Muscle layer of duodenum (tissue), 2 donors: ENCODE measurements around the gene ERCC4.

Experiments used
- H3K27ac ChIP-seq: one replicate; pipeline ENCODE4 v1.7.0; 2013; ENCODE audit warnings: mild to moderate bottlenecking, low read length
- H3K27me3 ChIP-seq: one replicate; pipeline ENCODE4 v1.7.0; 2013; ENCODE audit warnings: low read depth, mild to moderate bottlenecking, control low read depth, low read length
- H3K36me3 ChIP-seq, 2 donors: one replicate each; pipeline ENCODE4 v1.7.0; 2013; ENCODE audit warnings: low read length in 2 of 2, control low read depth in 1 of 2, mild to moderate bottlenecking in 1 of 2; ENCODE audit not compliant: insufficient read depth in 2 of 2, control insufficient read depth in 1 of 2
- H3K4me1 ChIP-seq, 2 donors: one replicate each; pipeline ENCODE4 v1.7.0; 2013; ENCODE audit warnings: low read length in 2 of 2, mild to moderate bottlenecking in 2 of 2, control low read depth in 1 of 2, moderate library complexity in 1 of 2; ENCODE audit not compliant: insufficient read depth in 2 of 2, control insufficient read depth in 1 of 2
- H3K4me3 ChIP-seq, 2 donors: one replicate each; pipeline ENCODE4 v1.7.0; 2013; ENCODE audit warnings: low read length in 2 of 2, low read depth in 1 of 2, mild to moderate bottlenecking in 1 of 2
- H3K9me3 ChIP-seq, 2 donors: one replicate each; pipeline ENCODE4 v1.7.0; 2013; ENCODE audit warnings: low read length in 2 of 2, control low read depth in 1 of 2, mild to moderate bottlenecking in 1 of 2; ENCODE audit not compliant: control insufficient read depth in 1 of 2
- donor health status: healthy.

Gene ERCC4

DNA sequence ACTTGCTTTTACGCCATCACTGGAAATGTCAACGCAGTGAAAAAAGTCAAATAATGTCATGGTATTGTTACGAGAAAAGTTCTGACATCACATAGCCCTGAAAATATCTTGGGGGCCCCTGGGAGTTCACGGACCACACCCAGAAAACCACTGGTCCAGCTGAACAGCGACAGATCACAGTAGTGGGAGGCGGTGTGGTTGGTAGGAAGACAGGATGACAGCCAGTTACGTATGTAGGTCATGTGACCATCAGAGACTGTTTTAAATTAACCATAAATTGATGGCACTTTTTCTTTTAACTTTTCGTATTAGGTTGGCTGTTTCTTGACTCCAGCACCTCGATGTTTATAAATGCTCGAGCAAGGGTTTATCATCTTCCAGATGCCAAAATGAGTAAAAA is 11.9 kb downstream of the ERCC4 start:
- Histone ChIP-seq H3K27ac (no peak overlapping the region), H3K9me3 (no peaks in the 10 kb centered on the region), H3K4me1 (no peaks in the 10 kb centered on the region), H3K4me3 (no peak overlapping the region), H3K36me3 (peaks cover 24 to 30% of the 10 kb centered on the region in 2 donors), H3K27me3 (no peaks in the 10 kb centered on the region)

GRCh38 chr16:13935408-13935807 is 15.5 kb downstream of the ERCC4 start:
- Histone ChIP-seq H3K27ac (no peak overlapping the region), H3K4me1 (no peaks in the 10 kb centered on the region), H3K27me3 (no peaks in the 10 kb centered on the region), H3K4me3 (no peak overlapping the region), H3K9me3 (no peaks in the 10 kb centered on the region), H3K36me3 (peaks cover 35 to 51% of the 10 kb centered on the region in 2 donors)

- H3K4me3 ChIP-seq: no peak overlapping the region
- H3K27me3 ChIP-seq: no peaks in the 10 kb centered on the region
- H3K9me3 ChIP-seq: no peaks in the 10 kb centered on the region
- no peaks in the 10 kb centered on the region for H3K4me1 ChIP-seq
- H3K36me3 ChIP-seq: peaks cover 31 to 45% of the 10 kb centered on the region in 2 donors
- no peak overlapping the region for H3K27ac ChIP-seq
Observed at GRCh38 chr16:13936155-13936554, 16.2 kb downstream of the ERCC4 start.

- H3K9me3 ChIP-seq: no peaks in the 10 kb centered on the region
- H3K36me3 ChIP-seq: peaks cover 29 to 43% of the 10 kb centered on the region in 2 donors
- H3K4me1 ChIP-seq: no peaks in the 10 kb centered on the region
- no peak overlapping the region for H3K27ac ChIP-seq
- H3K27me3 ChIP-seq: no peaks in the 10 kb centered on the region
- H3K4me3 ChIP-seq: no peak overlapping the region
Observed at GRCh38 chr16:13936596-13937081, 16.7 kb downstream of the ERCC4 start.

DNA sequence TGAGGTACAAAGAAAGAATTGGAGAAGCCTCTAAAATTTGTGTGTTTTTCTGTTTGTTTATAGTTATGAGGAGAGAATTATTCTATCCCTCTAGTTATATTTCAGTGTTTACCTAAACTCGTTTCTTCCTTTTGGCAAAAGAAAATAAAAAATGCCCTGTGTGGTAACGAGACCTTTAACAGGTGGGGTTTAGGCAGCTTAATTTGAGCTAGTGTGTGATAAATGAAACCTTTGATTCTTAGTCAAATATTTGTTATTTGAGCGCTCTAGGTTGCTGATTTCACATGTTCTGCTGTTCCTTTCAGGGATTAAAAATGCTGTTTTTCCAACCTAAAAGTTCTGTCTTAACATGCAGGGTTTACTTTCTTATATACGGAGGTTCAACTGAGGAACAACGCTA is 17.5 kb downstream of the ERCC4 start:
- Histone ChIP-seq H3K27me3 (no peaks in the 10 kb centered on the region), H3K27ac (no peak overlapping the region), H3K36me3 (peaks cover 29 to 40% of the 10 kb centered on the region in 2 donors), H3K9me3 (no peaks in the 10 kb centered on the region), H3K4me3 (no peak overlapping the region), H3K4me1 (no peaks in the 10 kb centered on the region)

DNA sequence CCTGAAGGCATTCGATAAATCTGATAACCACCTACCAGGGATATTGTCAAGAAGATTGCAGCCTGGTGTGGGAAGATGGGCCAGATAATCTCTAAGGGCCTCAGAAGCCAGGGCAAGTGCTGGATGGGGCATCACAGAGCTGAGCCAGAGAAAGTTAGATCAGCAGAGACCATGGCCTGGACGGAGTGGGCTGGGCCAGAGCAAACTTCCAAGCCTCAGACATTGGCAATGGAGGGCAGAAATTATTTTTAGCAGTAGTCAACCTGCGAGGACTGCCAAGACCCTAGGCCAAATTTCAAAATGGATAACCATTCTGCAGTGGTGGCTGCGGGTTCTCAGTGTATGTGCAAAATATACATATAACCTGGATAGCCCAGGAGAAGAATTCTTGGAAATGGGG is 18.5 kb downstream of the ERCC4 start:
- no peak overlapping the region for H3K4me3 ChIP-seq
- no peaks in the 10 kb centered on the region for H3K4me1 ChIP-seq
- no peaks in the 10 kb centered on the region for H3K27me3 ChIP-seq
- no peak overlapping the region for H3K27ac ChIP-seq
- H3K9me3 ChIP-seq: no peaks in the 10 kb centered on the region
- H3K36me3 ChIP-seq: peaks cover 29 to 40% of the 10 kb centered on the region in 2 donors

- no peak overlapping the region for H3K27ac ChIP-seq
- H3K27me3 ChIP-seq: no peaks in the 10 kb centered on the region
- no peak overlapping the region for H3K4me3 ChIP-seq
- H3K36me3 ChIP-seq: peaks cover 23 to 38% of the 10 kb centered on the region in 2 donors
- no peaks in the 10 kb centered on the region for H3K4me1 ChIP-seq
- no peaks in the 10 kb centered on the region for H3K9me3 ChIP-seq
Observed at GRCh38 chr16:13939821-13940220, 19.9 kb downstream of the ERCC4 start.

- no peaks in the 10 kb centered on the region for H3K4me1 ChIP-seq
- H3K36me3 ChIP-seq: peaks cover 17 to 38% of the 10 kb centered on the region in 2 donors
- no peaks in the 10 kb centered on the region for H3K9me3 ChIP-seq
- H3K27me3 ChIP-seq: no peaks in the 10 kb centered on the region
- no peak overlapping the region for H3K27ac ChIP-seq
- H3K4me3 ChIP-seq: no peak overlapping the region
Observed at GRCh38 chr16:13940397-13940933, 20.5 kb downstream of the ERCC4 start.

GRCh38 chr16:13944816-13945215 is 24.9 kb downstream of the ERCC4 start:
- H3K9me3 ChIP-seq: no peaks in the 10 kb centered on the region
- H3K27me3 ChIP-seq: no peaks in the 10 kb centered on the region
- no peak overlapping the region for H3K4me3 ChIP-seq
- no peak overlapping the region for H3K27ac ChIP-seq
- no peaks in the 10 kb centered on the region for H3K4me1 ChIP-seq
- H3K36me3 ChIP-seq: peaks cover 27 to 43% of the 10 kb centered on the region in 2 donors

DNA sequence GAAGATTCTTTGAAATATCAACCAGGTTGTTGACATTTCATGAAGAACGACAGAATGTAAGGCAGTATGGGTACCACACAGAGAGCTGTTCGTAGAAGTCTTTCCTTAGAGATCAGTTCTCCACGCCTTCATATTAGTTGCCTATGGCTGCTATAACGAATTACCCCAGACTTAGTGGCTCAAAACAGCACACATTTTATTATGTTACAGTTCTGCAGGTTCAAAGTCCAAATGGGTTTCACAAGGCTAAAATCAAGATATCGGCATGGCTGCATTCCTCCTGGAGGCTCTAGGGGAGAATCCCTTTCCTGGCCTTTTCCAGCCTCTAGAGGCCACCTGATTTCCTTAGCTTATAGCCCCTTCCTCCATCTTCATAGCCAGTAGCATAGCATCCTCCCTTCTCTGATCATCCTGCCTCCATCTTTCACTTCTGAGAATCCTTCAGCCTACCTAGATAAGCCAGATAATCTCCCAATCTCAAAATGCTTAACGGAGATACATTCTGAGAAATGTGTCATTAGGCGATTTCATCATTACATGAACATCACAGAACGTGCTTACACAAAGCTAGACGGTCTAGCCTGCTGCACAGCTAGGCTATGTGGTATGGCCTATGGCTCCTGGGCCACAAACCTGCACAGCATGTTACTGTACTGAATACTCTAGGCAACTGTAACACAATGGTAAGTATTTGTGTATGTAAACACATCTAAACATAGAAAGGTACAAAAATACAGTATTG is 26.0 kb downstream of the ERCC4 start:
- Histone ChIP-seq H3K4me3 (no peak overlapping the region), H3K36me3 (peaks cover 27 to 43% of the 10 kb centered on the region in 2 donors), H3K27ac (no peak overlapping the region), H3K4me1 (no peaks in the 10 kb centered on the region), H3K27me3 (no peaks in the 10 kb centered on the region), H3K9me3 (no peaks in the 10 kb centered on the region)

DNA sequence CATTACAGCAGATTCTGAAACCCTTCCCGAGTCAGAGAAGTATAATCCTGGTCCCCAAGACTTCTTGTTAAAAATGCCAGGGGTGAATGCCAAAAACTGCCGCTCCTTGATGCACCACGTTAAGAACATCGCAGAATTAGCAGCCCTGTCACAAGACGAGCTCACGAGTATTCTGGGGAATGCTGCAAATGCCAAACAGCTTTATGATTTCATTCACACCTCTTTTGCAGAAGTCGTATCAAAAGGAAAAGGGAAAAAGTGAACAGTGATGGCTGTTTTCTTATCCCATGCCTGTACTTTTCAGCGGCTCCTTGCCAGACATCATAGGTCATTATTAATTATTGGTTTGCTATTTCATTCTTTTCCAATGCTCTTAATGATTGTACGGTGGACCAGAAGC is 28.1 kb downstream of the ERCC4 start:
- peaks cover 27 to 43% of the 10 kb centered on the region in 2 donors for H3K36me3 ChIP-seq
- H3K4me1 ChIP-seq: no peaks in the 10 kb centered on the region
- no peak overlapping the region for H3K27ac ChIP-seq
- no peaks in the 10 kb centered on the region for H3K9me3 ChIP-seq
- no peak overlapping the region for H3K4me3 ChIP-seq
- no peaks in the 10 kb centered on the region for H3K27me3 ChIP-seq
